Measurements from ENCODE around the gene RELN.

GRCh38 chr7:103547451-103548284 lies 441.8 kb downstream of the RELN start:
- no peak for TF ChIP-seq POLR2A (IDR thresholded peaks at IDR 0.05)
- no peak for TF ChIP-seq CTCF (IDR thresholded peaks at IDR 0.05 in 4 of 5, conservative IDR thresholded peaks at IDR 0.05 in 1 of 5)

Data from gastrocnemius medialis (tissue), 4 donors.